Ovary (tissue), 9 donors: Measurements from ENCODE around the gene SLC3A2. TPM values are rescaled to one million over a fixed set of nuclear protein-coding genes. Genes with fewer than 3 reads are reported as not detected.

Source experiments
- DNase-seq, 5 donors: peaks; one replicate each; pipeline ENCODE4 v3.0.0-alpha.2; 2019 to 2020
- H3K27ac ChIP-seq, 2 donors: fragments of 200-600 bp; one replicate each; pipeline versions ENCODE4 v1.5.1 to v1.8.0; 2019 to 2022
- H3K27me3 ChIP-seq: fragments of 200-600 bp; one replicate; pipeline ENCODE4 v1.8.0; 2022
- H3K36me3 ChIP-seq: fragments of 200-600 bp; sonication (generic); one replicate; pipeline ENCODE4 v1.5.1; 2019
- H3K4me1 ChIP-seq: one replicate; pipeline ENCODE4 v1.8.1; 2013; ENCODE audit warnings: mild to moderate bottlenecking, moderate library complexity; ENCODE audit not compliant: insufficient read depth
- H3K4me3 ChIP-seq: fragments of 200-600 bp; sonication (generic); one replicate; pipeline ENCODE4 v1.5.1; 2017
- H3K9me3 ChIP-seq, 2 donors: fragments of 200-600 bp in 1 of 2; sonication (generic) in 1 of 2; one replicate each; pipeline versions ENCODE4 v1.5.1 to v1.8.1; 2013 to 2019; ENCODE audit warnings: mild to moderate bottlenecking in 1 of 2, moderate library complexity in 1 of 2
- EP300 ChIP-seq: sonication (generic); formaldehyde crosslinking; IDR thresholded peaks from one replicate; pipeline ENCODE4 v1.6.1; 2017; ENCODE audit warnings: antibody characterized with exemption
- POLR2A ChIP-seq: fragments of 450-650 bp; IDR thresholded peaks from one replicate; pipeline ENCODE4 v1.6.1; 2017; ENCODE audit warnings: antibody characterized with exemption, mild to moderate bottlenecking, moderate library complexity
- WGBS, 3 donors: extraction: QIAGEN DNeasy Blood & Tissue Kit in 1 of 3; methylation state at CpG; one replicate each; pipeline versions ENCODE4 v1.1.5 to v1.1.7; 2013 to 2017; 5-methylcytosine and 5-hydroxymethylcytosine counted together
- intact Hi-C, 4 donors: fragments of 100-400 bp; cut with DNase I; formaldehyde crosslinking; loops; one replicate each; pipeline versions ENCODE4 v1.11.0 to v1.15.1; 2022 to 2023
- polyA plus RNA-seq, 2 donors: library from polyadenylated mRNA; stranded (reverse); fragments of 200-250 nt in 1 of 2; fragments of 350-450 nt in 1 of 2; fragmentation: Illumina TruSeq in 1 of 2; extraction: RNeasy Lipid Tissue Mini Kit (QIAGEN cat#74804) in 1 of 2; gene quantifications; one replicate each; pipeline ENCODE4 v1.2.3, GENCODE V29; 2013 to 2014
- total RNA-seq, 7 donors: library from RNA; depleted of rRNA in 2 of 7; stranded (reverse); fragments of >200 nt in 2 of 7; fragmentation: NEBNext Ultra II Directional in 3 of 7; extraction: Animal tissue kit (Norgen Biotek cat#: 25700) in 3 of 7; gene quantifications; one replicate each; pipeline versions ENCODE4 v1.1.0 to v1.2.4, GENCODE V29; 2016 to 2023
- TF ChIP-seq, protein P1 (sequence below), 3 donors: fragments of 450-650 bp in 2 of 3; fragments of 200-600 bp in 1 of 3; IDR thresholded peaks; one replicate each; pipeline versions ENCODE4 v1.5.1 to v1.8.0; 2016 to 2022; ENCODE audit warnings: antibody characterized with exemption in 3 of 3, mild to moderate bottlenecking in 1 of 3
- donor health status: DM: no; HTN: no; CAD: no; lungs with moderate emphysema.
- donor health status: DM: no; HTN: no; CAD: no.
- donor health status: Bipolar disorder and iron deficiency.
- donor health status: DM: yes; HTN: yes; CAD: no.
- donor health status: DM: no; HTN: no; CAD: no.
- donor health status: DM: yes; HTN: yes; CAD: no.

The SLC3A2 gene
- total and polyA plus RNA-seq, 9 donors, result 69.0 to 430 (median 97.7) TPM

DNA sequence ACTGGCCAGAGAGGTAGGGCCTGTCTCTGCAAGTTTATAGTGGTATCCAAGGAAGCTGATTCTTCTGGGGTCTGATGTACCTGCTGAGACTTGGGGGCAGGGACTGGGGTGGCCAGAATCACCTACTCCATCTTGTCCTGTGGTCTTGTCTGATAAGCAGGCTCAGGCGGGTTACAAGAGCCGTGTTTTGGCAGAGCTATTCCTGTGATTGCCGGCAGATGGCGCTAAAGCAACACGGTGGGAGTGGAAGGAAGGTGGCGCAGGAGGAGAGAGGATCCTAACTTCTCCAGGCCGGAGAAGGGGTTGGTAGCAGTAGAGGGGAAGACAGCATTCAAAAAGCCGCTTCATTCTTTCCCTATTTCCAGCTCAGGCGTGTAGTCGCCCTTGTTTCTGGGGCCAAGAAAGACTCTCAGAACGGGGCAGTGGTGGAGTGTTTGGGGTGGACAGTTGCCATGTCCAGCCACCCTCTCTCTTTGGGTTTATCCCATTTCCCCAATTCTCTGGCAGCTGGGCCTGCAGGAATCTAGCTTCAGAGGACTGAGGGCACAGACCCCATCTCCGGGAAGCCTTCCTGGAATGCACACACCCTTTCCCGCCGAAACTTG, 25.3 kb downstream of the SLC3A2 start:
- no peaks in the 10 kb centered on the region for H3K4me1 ChIP-seq
- peak overlapping the region in 1 of 2 donors; percentile 61 for H3K27ac ChIP-seq
- no peaks in the 10 kb centered on the region for H3K27me3 ChIP-seq
- no peaks in the 10 kb centered on the region for H3K9me3 ChIP-seq
- intact Hi-C loops, result loop anchor here (1.0 to 2.0 kb wide), 2 partner anchors 117 kb away; no protein-coding TSS in a partner anchor
- peak; percentile 70 to 89 (median 85) for DNase-seq
- no peaks in the 10 kb centered on the region for H3K36me3 ChIP-seq
- 15 to 18% (median 16%) methylated on average over 14 of the region's 14 CpGs for WGBS, 3 donors
- H3K4me3 ChIP-seq, result no peak overlapping the region
- TF ChIP-seq, protein P1, sequence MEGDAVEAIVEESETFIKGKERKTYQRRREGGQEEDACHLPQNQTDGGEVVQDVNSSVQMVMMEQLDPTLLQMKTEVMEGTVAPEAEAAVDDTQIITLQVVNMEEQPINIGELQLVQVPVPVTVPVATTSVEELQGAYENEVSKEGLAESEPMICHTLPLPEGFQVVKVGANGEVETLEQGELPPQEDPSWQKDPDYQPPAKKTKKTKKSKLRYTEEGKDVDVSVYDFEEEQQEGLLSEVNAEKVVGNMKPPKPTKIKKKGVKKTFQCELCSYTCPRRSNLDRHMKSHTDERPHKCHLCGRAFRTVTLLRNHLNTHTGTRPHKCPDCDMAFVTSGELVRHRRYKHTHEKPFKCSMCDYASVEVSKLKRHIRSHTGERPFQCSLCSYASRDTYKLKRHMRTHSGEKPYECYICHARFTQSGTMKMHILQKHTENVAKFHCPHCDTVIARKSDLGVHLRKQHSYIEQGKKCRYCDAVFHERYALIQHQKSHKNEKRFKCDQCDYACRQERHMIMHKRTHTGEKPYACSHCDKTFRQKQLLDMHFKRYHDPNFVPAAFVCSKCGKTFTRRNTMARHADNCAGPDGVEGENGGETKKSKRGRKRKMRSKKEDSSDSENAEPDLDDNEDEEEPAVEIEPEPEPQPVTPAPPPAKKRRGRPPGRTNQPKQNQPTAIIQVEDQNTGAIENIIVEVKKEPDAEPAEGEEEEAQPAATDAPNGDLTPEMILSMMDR (IDR thresholded peaks at IDR 0.05), result peak; percentile 93 to 96 (median 94)
- no peak for TF ChIP-seq EP300

DNA sequence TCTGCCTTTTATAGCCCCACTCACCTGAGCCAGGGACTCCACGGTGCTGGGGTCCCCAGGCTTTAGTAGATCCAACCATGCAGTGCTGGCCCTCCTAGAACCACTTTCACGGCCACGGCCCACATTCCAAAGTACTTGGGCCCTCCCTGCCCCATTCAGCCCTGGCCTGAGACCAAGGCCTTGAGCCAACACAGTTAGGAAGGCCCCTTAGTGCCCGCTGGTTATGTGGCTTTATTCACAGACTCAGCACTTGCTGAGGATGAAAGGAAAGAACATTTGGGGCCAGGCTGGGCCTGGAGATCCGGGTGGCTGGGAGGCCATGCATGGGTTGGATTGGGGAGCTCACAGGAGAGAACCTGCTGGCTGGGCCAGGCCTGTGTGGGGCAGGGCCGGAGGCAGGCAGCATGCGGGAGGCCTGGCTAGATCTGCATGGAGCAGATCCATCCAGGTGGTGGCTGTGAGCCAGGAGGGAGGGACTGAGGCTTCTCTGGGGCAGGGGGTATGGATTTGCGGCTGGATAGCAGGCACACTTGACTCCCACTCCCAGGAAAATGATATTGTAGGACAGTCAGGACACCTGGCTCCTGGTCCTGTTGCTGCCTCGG, 27.9 kb downstream of the SLC3A2 start:
- no peak for DNase-seq
- TF ChIP-seq, protein P1 (IDR thresholded peaks at IDR 0.05), result no peak
- TF ChIP-seq EP300 (no peak), POLR2A (no peak)
- 65 to 74% (median 69%) methylated on average over 9 of the region's 9 CpGs for WGBS, 3 donors
- intact Hi-C loops, result no loop called here
- Histone ChIP-seq H3K4me1 (no peaks in the 10 kb centered on the region), H3K4me3 (no peak overlapping the region), H3K9me3 (no peaks in the 10 kb centered on the region), H3K36me3 (no peaks in the 10 kb centered on the region), H3K27me3 (no peaks in the 10 kb centered on the region), H3K27ac (no peak overlapping the region)

DNA sequence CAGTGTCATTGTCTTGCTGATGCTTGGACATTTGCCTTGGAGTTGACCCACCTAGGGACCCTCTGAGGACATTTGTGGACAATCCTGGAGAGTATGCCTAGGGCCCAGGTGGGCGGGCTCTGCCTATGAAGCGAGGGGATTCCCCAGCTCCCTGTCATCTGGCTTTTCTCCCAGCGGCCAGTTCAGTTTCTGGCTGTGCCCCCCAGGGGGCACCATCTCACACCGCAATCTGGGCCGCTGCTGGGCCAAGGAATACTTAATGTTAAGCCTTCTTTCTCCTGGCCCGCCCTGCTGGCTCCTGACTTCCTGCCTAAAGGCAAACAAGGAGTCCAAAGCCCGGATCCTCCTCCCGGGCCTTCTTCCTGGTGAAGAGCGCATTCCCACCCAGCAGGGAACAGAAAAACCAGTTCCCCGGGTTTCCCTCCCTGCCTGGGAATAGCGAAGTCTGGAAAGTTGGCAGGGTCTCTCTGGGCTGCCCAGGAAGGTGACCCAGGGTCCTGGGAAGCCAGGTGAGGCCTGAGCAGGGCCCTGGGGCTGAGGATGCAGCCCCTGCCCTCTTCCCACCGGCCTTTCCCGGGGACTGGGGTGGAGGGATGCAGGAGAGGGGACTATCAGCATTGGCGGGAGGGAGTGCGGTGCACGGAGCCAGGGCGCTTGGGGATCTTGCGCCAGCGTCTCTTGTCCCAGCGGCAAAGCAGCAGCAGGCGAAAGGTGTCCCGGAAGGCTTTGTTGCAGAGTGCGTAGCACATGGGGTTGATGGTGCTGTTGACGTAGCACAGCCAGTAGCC, 28.6 kb downstream of the SLC3A2 start:
- Histone ChIP-seq H3K27ac (no peak overlapping the region), H3K4me3 (no peak overlapping the region), H3K9me3 (no peaks in the 10 kb centered on the region), H3K27me3 (no peaks in the 10 kb centered on the region), H3K4me1 (no peaks in the 10 kb centered on the region), H3K36me3 (no peaks in the 10 kb centered on the region)
- TF ChIP-seq EP300, result no peak
- TF ChIP-seq, protein P1 (IDR thresholded peaks at IDR 0.05), result peak in 1 of 3 donors; percentile 8
- peak in 3 of 5 donors; percentile 40 to 63 (median 43) for DNase-seq
- intact Hi-C loops, result no loop called here
- 61 to 62% (median 61%) methylated on average over 24 of the region's 24 CpGs for WGBS, 3 donors

DNA sequence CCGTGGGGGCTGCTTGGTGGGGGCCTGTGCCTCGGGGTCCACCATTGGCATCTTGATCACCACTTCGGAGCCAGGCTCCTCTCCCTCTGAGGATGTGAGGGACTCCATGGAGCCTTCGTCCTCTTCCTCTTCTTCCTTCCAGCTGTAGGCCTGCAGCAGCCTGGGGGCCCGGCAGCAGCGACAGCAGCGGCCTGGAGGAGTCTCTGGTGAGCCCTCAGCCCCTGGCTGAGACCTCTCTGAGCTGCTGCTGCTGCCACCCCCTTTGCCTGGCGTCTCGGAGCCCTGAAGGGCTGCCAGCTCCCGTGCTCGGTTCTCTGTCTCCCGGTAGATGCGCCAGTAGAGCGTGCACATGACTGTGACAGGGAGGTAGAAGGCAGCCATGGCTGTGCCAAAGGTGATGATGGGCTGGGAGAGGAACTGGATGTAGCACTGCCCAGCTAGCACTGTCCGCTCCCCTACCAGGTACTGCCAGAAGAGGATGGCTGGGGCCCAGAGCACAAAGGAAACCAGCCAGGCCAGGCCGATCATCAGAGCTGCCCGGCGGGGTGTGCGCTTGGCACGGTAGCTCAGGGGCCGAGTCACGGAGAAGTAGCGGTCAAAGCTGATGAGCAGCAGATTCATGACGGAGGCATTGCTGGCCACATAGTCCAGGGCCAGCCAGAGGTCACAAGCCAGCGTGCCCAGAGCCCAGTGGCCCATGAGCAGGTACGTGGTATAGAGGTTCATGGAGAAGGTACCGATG, 29.6 kb downstream of the SLC3A2 start:
- TF ChIP-seq, protein P1 (IDR thresholded peaks at IDR 0.05), result no peak
- TF ChIP-seq POLR2A (no peak), EP300 (no peak)
- no peak overlapping the region for H3K4me3 ChIP-seq
- 94 to 97% (median 95%) methylated on average over 27 of the region's 27 CpGs for WGBS, 3 donors
- no peaks in the 10 kb centered on the region for H3K36me3 ChIP-seq
- intact Hi-C loops, result no loop called here
- H3K27ac ChIP-seq, result no peak overlapping the region
- no peaks in the 10 kb centered on the region for H3K4me1 ChIP-seq
- no peaks in the 10 kb centered on the region for H3K9me3 ChIP-seq
- no peaks in the 10 kb centered on the region for H3K27me3 ChIP-seq
- DNase-seq, result no peak
